Heart left ventricle (tissue), 16 donors: ENCODE data around the gene SLC66A1. TPM values are rescaled to one million over a fixed set of nuclear protein-coding genes. Genes with fewer than 3 reads are reported as not detected.

Source experiments
- ATAC-seq, 4 donors: fragments of 200-7000 bp; cut with Tn5 transposase; one replicate each; pipeline ENCODE4 v1.9.1; 2020 to 2022; ENCODE audit warnings: moderate library complexity in 4 of 4, mild to moderate bottlenecking in 3 of 4, moderate number of reproducible peaks in 1 of 4
- DNase-seq, 5 donors: peaks; one replicate each; pipeline ENCODE4 v3.0.0-alpha.2; 2020
- H3K27ac ChIP-seq, 12 donors: fragments of 200-600 bp; sonication (generic) in 4 of 12; one replicate each; pipeline versions ENCODE4 v1.5.0 to v1.8.0; 2016 to 2022; ENCODE audit warnings: mild to moderate bottlenecking in 2 of 12
- H3K27me3 ChIP-seq, 9 donors: fragments of 200-600 bp; sonication (generic) in 2 of 9; one replicate each; pipeline versions ENCODE4 v1.5.1 to v1.8.0; 2016 to 2022; ENCODE audit warnings: mild to moderate bottlenecking in 3 of 9
- H3K36me3 ChIP-seq, 9 donors: fragments of 200-600 bp; sonication (generic) in 2 of 9; one replicate each; pipeline versions ENCODE4 v1.5.0 to v1.8.0; 2018 to 2022; ENCODE audit warnings: mild to moderate bottlenecking in 2 of 9
- H3K4me1 ChIP-seq, 12 donors: fragments of 200-600 bp; sonication (generic) in 4 of 12; one replicate each; pipeline versions ENCODE4 v1.5.0 to v1.8.0; 2016 to 2022; ENCODE audit warnings: mild to moderate bottlenecking in 3 of 12
- H3K4me3 ChIP-seq, 12 donors: fragments of 200-600 bp; sonication (generic) in 4 of 12; one replicate each; pipeline versions ENCODE4 v1.5.0 to v1.8.0; 2017 to 2022; ENCODE audit warnings: mild to moderate bottlenecking in 9 of 12, moderate library complexity in 4 of 12
- H3K9me3 ChIP-seq, 12 donors: fragments of 200-600 bp; sonication (generic) in 4 of 12; one replicate each; pipeline versions ENCODE4 v1.5.0 to v1.8.0; 2016 to 2022; ENCODE audit warnings: mild to moderate bottlenecking in 1 of 12
- POLR2A ChIP-seq, 2 donors: fragments of 450-650 bp; IDR thresholded peaks; one replicate each; pipeline ENCODE4 v1.6.1; 2017; ENCODE audit warnings: antibody characterized with exemption in 2 of 2, mild to moderate bottlenecking in 2 of 2, moderate library complexity in 2 of 2
- WGBS, 4 donors: extraction: QIAGEN DNeasy Blood & Tissue Kit in 2 of 4; methylation state at CpG; one replicate each; pipeline versions ENCODE4 v1.1.5 to v1.1.7; 2013 to 2018; 5-methylcytosine and 5-hydroxymethylcytosine counted together
- intact Hi-C, 10 donors: fragments of 100-400 bp; cut with DNase I; formaldehyde crosslinking; loops; one replicate each; pipeline versions ENCODE4 v1.11.1 to v1.14.2; 2022
- long read RNA-seq, 3 donors: library from polyadenylated mRNA; unstranded; transcript quantifications; one replicate each; pipeline ENCODE4 v2.0.0, GENCODE V29; 2020 to 2021
- polyA plus RNA-seq, 2 donors: library from polyadenylated mRNA; stranded (reverse); fragments of 200-250 nt; gene quantifications; one replicate each; pipeline ENCODE4 v1.2.3, GENCODE V29; 2013
- total RNA-seq, 9 donors: library from RNA; depleted of rRNA in 2 of 9; stranded (reverse); fragments of >200 nt in 2 of 9; fragmentation: NEBNext Ultra II Directional in 3 of 9; extraction: Animal tissue kit (Norgen Biotek cat#: 25700) in 3 of 9; gene quantifications; one replicate each; pipeline versions ENCODE4 v1.1.0 to v1.2.4, GENCODE V29; 2016 to 2023
- TF ChIP-seq, protein P1 (sequence below), 12 donors: fragments of 200-600 bp; sonication (generic) in 4 of 12; IDR thresholded peaks; one replicate each; pipeline versions ENCODE4 v1.5.0 to v1.8.0; 2018 to 2022; ENCODE audit warnings: antibody characterized with exemption in 12 of 12, mild to moderate bottlenecking in 5 of 12
- donor health status: ischemic (EF 13 %, LVEDD 7.1; RV severe dilation, severe dysfunction).
- donor health status: healthy with polysubstance abuse.
- donor health status: DM: no; HTN: yes; CAD: no.
- donor health status: DM: no; HTN: no; CAD: no.
- donor health status: ischemic (EF 25% LVEDD 6.9; RV normal size, moderate dysfunction).
- donor health status: ischemic (EF 25% LVEDD 5.7; RV mildly dilated, moderate dysfunction).
- donor health status: healthy.
- donor health status: DM: yes; HTN: yes; CAD: no.
- donor health status: ischemic (EF 35%, LVEDD 5.7; RV mildly dilated, moderate dysfunction).
- donor health status: nonischemic (EF 11% LVEDD 7.7; RV severe dilation, severe dysfunction).
- donor health status: DM: yes; HTN: yes; CAD: no.
- donor health status: PGD.
- donor health status: ischemic (EF 29% LVEDD 5.4; RV normal size, mild dysfunction).
- donor health status: nonischemic (EF 23%, LVEDD 6.1; RV moderate dilation, normal function).

Gene SLC66A1, protein sequence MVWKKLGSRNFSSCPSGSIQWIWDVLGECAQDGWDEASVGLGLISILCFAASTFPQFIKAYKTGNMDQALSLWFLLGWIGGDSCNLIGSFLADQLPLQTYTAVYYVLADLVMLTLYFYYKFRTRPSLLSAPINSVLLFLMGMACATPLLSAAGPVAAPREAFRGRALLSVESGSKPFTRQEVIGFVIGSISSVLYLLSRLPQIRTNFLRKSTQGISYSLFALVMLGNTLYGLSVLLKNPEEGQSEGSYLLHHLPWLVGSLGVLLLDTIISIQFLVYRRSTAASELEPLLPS
- total RNA-seq: 10 to 100 TPM in 2 of 9 donors, 1 to 10 TPM in 7; 6.4 to 17.2 (median 8.2) TPM
- 10 to 100 TPM; 10.4 to 19.4 TPM for polyA plus RNA-seq
- long read RNA-seq, donor 1, partial matches to known transcripts: 6 of 15 reads
- long read RNA-seq, donor 1, other reads (novel, unspliced or antisense): 5 of 15 reads
- long read RNA-seq, donor 2, transcript PQLC2-201 (8 exons, 2,153 nt): minor isoform, 14 of 54 reads
- long read RNA-seq, donor 2, transcript PQLC2-202 (9 exons, 1,805 nt): major isoform, 16 of 54 reads
- long read RNA-seq, donor 2, partial matches to known transcripts: 6 of 54 reads
- long read RNA-seq, donor 2, other reads (novel, unspliced or antisense): 18 of 54 reads
- long read RNA-seq, donor 3, transcript PQLC2-201 (8 exons, 2,153 nt): major isoform, 5 of 14 reads
- long read RNA-seq, donor 3, partial matches to known transcripts: 3 of 14 reads
- long read RNA-seq, donor 3, other reads (novel, unspliced or antisense): 5 of 14 reads

GRCh38 chr1:19311931-19312781, at the start of gene SLC66A1, which contains the start of gene AKR7A2:
Gene SLC66A1 (plus strand): TSS chr1:19312326. CDS start chr1:19317678, 5,352 bp downstream.
Gene AKR7A2 (minus strand): TSS chr1:19312144. CDS start chr1:19312124, 20 bp downstream.
- intact Hi-C loops: loop anchor here in 1 of 10 donors (10.0 kb wide), 1 partner anchor 407 kb away; the partner anchor contains the start of gene ALDH4A1
- no peaks in the 10 kb centered on the region for H3K9me3 ChIP-seq
- H3K36me3 ChIP-seq: peaks cover 0 to 17% (median 13%) of the 10 kb centered on the region in 9 donors
- peaks cover 0 to 35% (median 20%) of the 10 kb centered on the region in 12 donors for H3K4me1 ChIP-seq
- no peaks in the 10 kb centered on the region for H3K27me3 ChIP-seq
- ATAC-seq (peak; percentile 95 to 97 (median 96)), DNase-seq (peak; percentile 92 to 97 (median 95))
- H3K27ac ChIP-seq: peak within 1 kb of the TSS; percentile 56 to 95 (median 92)
- WGBS, 4 donors: 0 to 1% (median 0%) methylated on average over 31 to 105 of the region's 105 CpGs
- H3K4me3 ChIP-seq: peak within 1 kb of the TSS; percentile 59 to 97 (median 90)
- TF ChIP-seq, protein P1, sequence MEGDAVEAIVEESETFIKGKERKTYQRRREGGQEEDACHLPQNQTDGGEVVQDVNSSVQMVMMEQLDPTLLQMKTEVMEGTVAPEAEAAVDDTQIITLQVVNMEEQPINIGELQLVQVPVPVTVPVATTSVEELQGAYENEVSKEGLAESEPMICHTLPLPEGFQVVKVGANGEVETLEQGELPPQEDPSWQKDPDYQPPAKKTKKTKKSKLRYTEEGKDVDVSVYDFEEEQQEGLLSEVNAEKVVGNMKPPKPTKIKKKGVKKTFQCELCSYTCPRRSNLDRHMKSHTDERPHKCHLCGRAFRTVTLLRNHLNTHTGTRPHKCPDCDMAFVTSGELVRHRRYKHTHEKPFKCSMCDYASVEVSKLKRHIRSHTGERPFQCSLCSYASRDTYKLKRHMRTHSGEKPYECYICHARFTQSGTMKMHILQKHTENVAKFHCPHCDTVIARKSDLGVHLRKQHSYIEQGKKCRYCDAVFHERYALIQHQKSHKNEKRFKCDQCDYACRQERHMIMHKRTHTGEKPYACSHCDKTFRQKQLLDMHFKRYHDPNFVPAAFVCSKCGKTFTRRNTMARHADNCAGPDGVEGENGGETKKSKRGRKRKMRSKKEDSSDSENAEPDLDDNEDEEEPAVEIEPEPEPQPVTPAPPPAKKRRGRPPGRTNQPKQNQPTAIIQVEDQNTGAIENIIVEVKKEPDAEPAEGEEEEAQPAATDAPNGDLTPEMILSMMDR (IDR thresholded peaks at IDR 0.05): peak in 4 of 12 donors; percentile 3 to 21 (median 13)
- TF ChIP-seq POLR2A (IDR thresholded peaks at IDR 0.05): peak in 1 of 2 donors; percentile 79

GRCh38 chr1:19262744-19263143, 49.4 kb upstream of the SLC66A1 start:
- 86 to 95% (median 93%) methylated on average over 4 to 5 of the region's 5 CpGs for WGBS, 4 donors
- H3K27ac ChIP-seq: no peak overlapping the region
- no peak for TF ChIP-seq POLR2A (IDR thresholded peaks at IDR 0.05)
- TF ChIP-seq, protein P1 (IDR thresholded peaks at IDR 0.05): no peak
- peaks cover 0 to 2% (median 0%) of the 10 kb centered on the region in 12 donors for H3K4me1 ChIP-seq
- H3K27me3 ChIP-seq: no peaks in the 10 kb centered on the region
- intact Hi-C loops: no loop called here
- no peak overlapping the region for H3K4me3 ChIP-seq
- no peaks in the 10 kb centered on the region for H3K9me3 ChIP-seq
- no peak for ATAC-seq
- DNase-seq: no peak
- peaks cover 0 to 31% (median 27%) of the 10 kb centered on the region in 9 donors for H3K36me3 ChIP-seq

DNA sequence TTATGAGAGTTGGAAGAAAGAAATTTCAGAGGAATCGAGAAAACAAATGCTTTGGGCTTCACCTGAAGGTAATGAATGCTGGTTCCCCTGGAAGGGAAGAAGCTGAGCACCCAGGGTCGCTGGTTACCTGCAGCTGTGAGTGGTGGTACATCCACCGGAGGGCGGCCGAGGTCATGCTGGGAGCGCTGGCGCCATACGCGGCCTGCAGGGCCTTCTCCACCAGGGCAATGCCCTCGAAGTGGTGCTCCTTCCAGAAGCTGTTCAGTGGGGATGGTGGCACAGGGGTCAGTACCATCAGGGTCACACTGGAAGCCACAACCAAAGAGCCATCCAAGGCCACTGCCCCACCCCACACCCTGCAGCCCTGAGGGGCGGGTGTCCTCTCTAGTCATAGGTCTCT, 43.7 kb upstream of the SLC66A1 start:
- no peak overlapping the region for H3K4me3 ChIP-seq
- no peak for TF ChIP-seq POLR2A (IDR thresholded peaks at IDR 0.05)
- TF ChIP-seq, protein P1 (IDR thresholded peaks at IDR 0.05): no peak
- H3K27me3 ChIP-seq: no peaks in the 10 kb centered on the region
- DNase-seq (no peak), ATAC-seq (no peak)
- intact Hi-C loops: no loop called here
- no peak overlapping the region for H3K27ac ChIP-seq
- no peaks in the 10 kb centered on the region for H3K4me1 ChIP-seq
- no peaks in the 10 kb centered on the region for H3K9me3 ChIP-seq
- H3K36me3 ChIP-seq: no peaks in the 10 kb centered on the region
- 77 to 88% (median 86%) methylated on average over 10 to 11 of the region's 11 CpGs for WGBS, 4 donors
